Measurements from ENCODE around the gene DNAH14. TPM values are rescaled to one million over a fixed set of nuclear protein-coding genes. Genes with fewer than 3 reads are reported as not detected.

The DNAH14 gene
- total and polyA plus RNA-seq, 9 of the 15 experiments (the other 6 are each of a cell fraction or from before 2014, with no cell fraction given), result 58.4 to 142 (median 98.4) TPM

- intact Hi-C loops (cut with micrococcal nuclease) (no loop called here), in situ Hi-C loops (cut with MboI) (no loop called here)
- DNase-seq (ENCODE audit: extremely low read depth in 1 of 4, low spot score in 3 of 4) (no peak), FAIRE-seq (no peak), ATAC-seq (no peak)
- CTCF ChIA-PET (ENCODE audit: low intra/inter-chr PET ratio), result no interaction called here
- no peaks in the 10 kb centered on the region for H3K9me1 ChIP-seq (ENCODE audit: control insufficient read depth, insufficient read depth, low read length)
- BruUV-seq (replicated peaks), result no TSS peak
- no peaks in the 10 kb centered on the region for H3K36me3 ChIP-seq (ENCODE audit: control insufficient read depth, insufficient read depth, low read length)
- H4K20me1 ChIP-seq (replicated peaks; ENCODE audit: control insufficient read depth, insufficient read depth, low read length), result no peaks in the 10 kb centered on the region
- POLR2A ChIA-PET, result no interaction called here
- WGBS (ENCODE audit: insufficient coverage, low coverage, missing lambda C conversion rate), result 79% methylated on average over 6 of the region's 6 CpGs
- H3K9me3 ChIP-seq (replicated peaks; ENCODE audit: control insufficient read depth, insufficient read depth, low read depth, low read length), result 0 out of 2 replicates have a peak, but pooled peaks cover 3% of the 10 kb centered on the region
- H2AFZ ChIP-seq (ENCODE audit: low read depth, low read length), result no peak overlapping the region
- H3K79me2 ChIP-seq (ENCODE audit: control insufficient read depth, insufficient read depth, low read length), result no peaks in the 10 kb centered on the region
- no peak overlapping the region for H3K27ac ChIP-seq (ENCODE audit: extremely low read depth, low read depth, low read length)
- no peaks in the 10 kb centered on the region for H3K4me1 ChIP-seq (replicated peaks in 1 of 2; ENCODE audit: control insufficient read depth in 2 of 2, insufficient read depth in 2 of 2, low read length in 2 of 2)
- no peaks in the 10 kb centered on the region for H3K27me3 ChIP-seq (ENCODE audit: control insufficient read depth in 2 of 2, insufficient read depth in 2 of 2, low read length in 2 of 2)
- no peak overlapping the region for H3K4me2 ChIP-seq (ENCODE audit: insufficient read depth, low read length)
- no peak overlapping the region for H3K4me3 ChIP-seq
- TF ChIP-seq MCM3 (IDR thresholded peaks at IDR 0.05) (no peak), MEF2D (tag; conservative IDR thresholded peaks at IDR 0.05; ENCODE audit: low read depth) (no peak), ZNF146 (CRISPR knock-in tag; IDR thresholded peaks at IDR 0.05; ENCODE audit: unreplicated experiment) (peak; percentile 71), BRD4 (IDR thresholded peaks at IDR 0.05) (no peak), RBM25 (IDR thresholded peaks at IDR 0.05; ENCODE audit: low read depth, low read length, severe bottlenecking) (peak; percentile 25), SMARCA5 (IDR thresholded peaks at IDR 0.05) (no peak)
- H3K9ac ChIP-seq (ENCODE audit: insufficient read depth in 1 of 2, low read depth in 2 of 2, low read length in 2 of 2), result no peak overlapping the region
These were observed 58.6 kb downstream of the DNAH14 start for GRCh38 chr1:224988042-224988441.

- intact Hi-C loops (cut with micrococcal nuclease) (no loop called here), in situ Hi-C loops (cut with MboI) (no loop called here)
- no peaks in the 10 kb centered on the region for H3K79me2 ChIP-seq (ENCODE audit: control insufficient read depth, insufficient read depth, low read length)
- H2AFZ ChIP-seq (ENCODE audit: low read depth, low read length), result no peak overlapping the region
- no peak overlapping the region for H3K27ac ChIP-seq (ENCODE audit: extremely low read depth, low read depth, low read length)
- H4K20me1 ChIP-seq (replicated peaks; ENCODE audit: control insufficient read depth, insufficient read depth, low read length), result no peaks in the 10 kb centered on the region
- TF ChIP-seq GABPB2 (CRISPR knock-in tag; conservative IDR thresholded peaks at IDR 0.05) (no peak), ZNF699 (CRISPR knock-in tag; IDR thresholded peaks at IDR 0.05; ENCODE audit: insufficient replicate concordance) (no peak), ESRRB (CRISPR knock-in tag; IDR thresholded peaks at IDR 0.05; ENCODE audit: borderline replicate concordance) (no peak), KDM4B (IDR thresholded peaks at IDR 0.05; ENCODE audit: borderline replicate concordance in 2 of 2, low read depth in 1 of 2) (no peak), SUPT5H (IDR thresholded peaks at IDR 0.05) (no peak), KLF10 (CRISPR knock-in tag; IDR thresholded peaks at IDR 0.05) (no peak), RAD51 (IDR thresholded peaks at IDR 0.05; ENCODE audit: borderline replicate concordance, low read depth) (peak; percentile 49; the same call in 1 of the 2 replicates), RBM39 (optimal IDR thresholded peaks at IDR 0.05; ENCODE audit: low read depth, low read length) (no peak), POLR2G (IDR thresholded peaks at IDR 0.05; ENCODE audit: low read depth, low read length) (no peak), DPF2 (IDR thresholded peaks at IDR 0.05) (no peak), TFE3 (CRISPR knock-in tag; IDR thresholded peaks at IDR 0.05) (peak; percentile 91), STAT5A (IDR thresholded peaks at IDR 0.05; ENCODE audit: borderline replicate concordance, low read length) (no peak), SMC3 (conservative IDR thresholded peaks at IDR 0.05; ENCODE audit: insufficient read depth, low read depth, low read length) (no peak)
- DNase-seq (ENCODE audit: extremely low read depth in 1 of 4, low spot score in 3 of 4) (no peak), FAIRE-seq (no peak), ATAC-seq (no peak)
- no peaks in the 10 kb centered on the region for H3K9me1 ChIP-seq (ENCODE audit: control insufficient read depth, insufficient read depth, low read length)
- ChIA-PET CTCF (ENCODE audit: low intra/inter-chr PET ratio) (no interaction called here), POLR2A (no interaction called here)
- no peaks in the 10 kb centered on the region for H3K9me3 ChIP-seq (replicated peaks; ENCODE audit: control insufficient read depth, insufficient read depth, low read depth, low read length)
- BruUV-seq (replicated peaks), result no TSS peak
- no peaks in the 10 kb centered on the region for H3K4me1 ChIP-seq (replicated peaks in 1 of 2; ENCODE audit: control insufficient read depth in 2 of 2, insufficient read depth in 2 of 2, low read length in 2 of 2)
- no peaks in the 10 kb centered on the region for H3K27me3 ChIP-seq (ENCODE audit: control insufficient read depth in 2 of 2, insufficient read depth in 2 of 2, low read length in 2 of 2)
- H3K4me3 ChIP-seq, result no peak overlapping the region
- H3K9ac ChIP-seq (ENCODE audit: insufficient read depth in 1 of 2, low read depth in 2 of 2, low read length in 2 of 2), result no peak overlapping the region
- H3K4me2 ChIP-seq (ENCODE audit: insufficient read depth, low read length), result no peak overlapping the region
- no peaks in the 10 kb centered on the region for H3K36me3 ChIP-seq (ENCODE audit: control insufficient read depth, insufficient read depth, low read length)
- WGBS (ENCODE audit: insufficient coverage, low coverage, missing lambda C conversion rate), result 22% methylated on average over 1 of the region's 1 CpG
These were observed 60.1 kb downstream of the DNAH14 start for GRCh38 chr1:224989615-224990014.

Measured in K562 (cell line).